ENCODE results near the gene FKRP. TPM values are rescaled to one million over a fixed set of nuclear protein-coding genes. Genes with fewer than 3 reads are reported as not detected.

FKRP gene
- total and polyA plus RNA-seq, 2 of the 13 experiments (the other 11 are each of a cell fraction or from before 2014, with no cell fraction given): 7.3 to 9.8 TPM

GRCh38 chr19:46788262-46788967, 42.6 kb downstream of the FKRP start, which contains the start of gene SLC1A5 (continued):
- TF ChIP-seq, protein P1, sequence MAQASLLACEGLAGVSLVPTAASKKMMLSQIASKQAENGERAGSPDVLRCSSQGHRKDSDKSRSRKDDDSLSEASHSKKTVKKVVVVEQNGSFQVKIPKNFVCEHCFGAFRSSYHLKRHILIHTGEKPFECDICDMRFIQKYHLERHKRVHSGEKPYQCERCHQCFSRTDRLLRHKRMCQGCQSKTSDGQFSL (CRISPR knock-in tag; IDR thresholded peaks at IDR 0.05): 0 out of 2 replicates have a peak, but pooled peaks have one; percentile 35
- TF ChIP-seq ZNF790 (CRISPR knock-in tag; IDR thresholded peaks at IDR 0.05; ENCODE audit: borderline replicate concordance): no peak
- TF ChIP-seq WIZ (CRISPR knock-in tag; IDR thresholded peaks at IDR 0.05): no peak
- TF ChIP-seq HDAC1 (CRISPR knock-in tag; IDR thresholded peaks at IDR 0.05): peak; percentile 70
- TF ChIP-seq NR3C1 (CRISPR knock-in tag; IDR thresholded peaks at IDR 0.05): no peak
- TF ChIP-seq MED13 (CRISPR knock-in tag; IDR thresholded peaks at IDR 0.05): no peak
- TF ChIP-seq TRIM22 (IDR thresholded peaks at IDR 0.05): no peak
- no peak for TF ChIP-seq SMAD9 (CRISPR knock-in tag; IDR thresholded peaks at IDR 0.05)
- peak; percentile 53; the same call in 1 of the 2 replicates for TF ChIP-seq POGZ (CRISPR knock-in tag; IDR thresholded peaks at IDR 0.05)
- peak; percentile 43 for TF ChIP-seq TBX2 (CRISPR knock-in tag; IDR thresholded peaks at IDR 0.05; ENCODE audit: borderline replicate concordance)
- TF ChIP-seq CBFB (CRISPR knock-in tag; IDR thresholded peaks at IDR 0.05): 0 out of 2 replicates have a peak, but pooled peaks have one; percentile 52
- TF ChIP-seq, protein P2, sequence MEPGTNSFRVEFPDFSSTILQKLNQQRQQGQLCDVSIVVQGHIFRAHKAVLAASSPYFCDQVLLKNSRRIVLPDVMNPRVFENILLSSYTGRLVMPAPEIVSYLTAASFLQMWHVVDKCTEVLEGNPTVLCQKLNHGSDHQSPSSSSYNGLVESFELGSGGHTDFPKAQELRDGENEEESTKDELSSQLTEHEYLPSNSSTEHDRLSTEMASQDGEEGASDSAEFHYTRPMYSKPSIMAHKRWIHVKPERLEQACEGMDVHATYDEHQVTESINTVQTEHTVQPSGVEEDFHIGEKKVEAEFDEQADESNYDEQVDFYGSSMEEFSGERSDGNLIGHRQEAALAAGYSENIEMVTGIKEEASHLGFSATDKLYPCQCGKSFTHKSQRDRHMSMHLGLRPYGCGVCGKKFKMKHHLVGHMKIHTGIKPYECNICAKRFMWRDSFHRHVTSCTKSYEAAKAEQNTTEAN (CRISPR knock-in tag; conservative IDR thresholded peaks at IDR 0.05): no peak
- peak; percentile 75; the same call in 1 of the 2 replicates for TF ChIP-seq POLR2AphosphoS2 (IDR thresholded peaks at IDR 0.05; ENCODE audit: low read depth, low read length)
- TF ChIP-seq GLI4 (CRISPR knock-in tag; IDR thresholded peaks at IDR 0.05; ENCODE audit: borderline replicate concordance): no peak
- 0 out of 2 replicates have a peak, but pooled peaks have one; percentile 40 for TF ChIP-seq ZSCAN25 (CRISPR knock-in tag; IDR thresholded peaks at IDR 0.05)
- TF ChIP-seq, protein P3, sequence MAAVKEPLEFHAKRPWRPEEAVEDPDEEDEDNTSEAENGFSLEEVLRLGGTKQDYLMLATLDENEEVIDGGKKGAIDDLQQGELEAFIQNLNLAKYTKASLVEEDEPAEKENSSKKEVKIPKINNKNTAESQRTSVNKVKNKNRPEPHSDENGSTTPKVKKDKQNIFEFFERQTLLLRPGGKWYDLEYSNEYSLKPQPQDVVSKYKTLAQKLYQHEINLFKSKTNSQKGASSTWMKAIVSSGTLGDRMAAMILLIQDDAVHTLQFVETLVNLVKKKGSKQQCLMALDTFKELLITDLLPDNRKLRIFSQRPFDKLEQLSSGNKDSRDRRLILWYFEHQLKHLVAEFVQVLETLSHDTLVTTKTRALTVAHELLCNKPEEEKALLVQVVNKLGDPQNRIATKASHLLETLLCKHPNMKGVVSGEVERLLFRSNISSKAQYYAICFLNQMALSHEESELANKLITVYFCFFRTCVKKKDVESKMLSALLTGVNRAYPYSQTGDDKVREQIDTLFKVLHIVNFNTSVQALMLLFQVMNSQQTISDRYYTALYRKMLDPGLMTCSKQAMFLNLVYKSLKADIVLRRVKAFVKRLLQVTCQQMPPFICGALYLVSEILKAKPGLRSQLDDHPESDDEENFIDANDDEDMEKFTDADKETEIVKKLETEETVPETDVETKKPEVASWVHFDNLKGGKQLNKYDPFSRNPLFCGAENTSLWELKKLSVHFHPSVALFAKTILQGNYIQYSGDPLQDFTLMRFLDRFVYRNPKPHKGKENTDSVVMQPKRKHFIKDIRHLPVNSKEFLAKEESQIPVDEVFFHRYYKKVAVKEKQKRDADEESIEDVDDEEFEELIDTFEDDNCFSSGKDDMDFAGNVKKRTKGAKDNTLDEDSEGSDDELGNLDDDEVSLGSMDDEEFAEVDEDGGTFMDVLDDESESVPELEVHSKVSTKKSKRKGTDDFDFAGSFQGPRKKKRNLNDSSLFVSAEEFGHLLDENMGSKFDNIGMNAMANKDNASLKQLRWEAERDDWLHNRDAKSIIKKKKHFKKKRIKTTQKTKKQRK (IDR thresholded peaks at IDR 0.05; ENCODE audit: low read length): no peak
- TF ChIP-seq ZBTB8A (CRISPR knock-in tag; IDR thresholded peaks at IDR 0.05; ENCODE audit: borderline replicate concordance, low read depth): no peak
- no peak; the same call in 1 of the 2 replicates for TF ChIP-seq ZNF674 (CRISPR knock-in tag; IDR thresholded peaks at IDR 0.05; ENCODE audit: low read depth)
- TF ChIP-seq ZNF607 (CRISPR knock-in tag; IDR thresholded peaks at IDR 0.05; ENCODE audit: borderline replicate concordance): no peak
- TF ChIP-seq ZNF788 (CRISPR knock-in tag; IDR thresholded peaks at IDR 0.05; ENCODE audit: borderline replicate concordance): no peak; the same call in 1 of the 2 replicates
- TF ChIP-seq SMARCE1 (IDR thresholded peaks at IDR 0.05; ENCODE audit: borderline replicate concordance): no peak
